T-helper 2 cell treated with Interferon-gamma antibody and Interleukin-4, amounts not matched to agents 5 μg/mL and 100 μg/mL, for 36 hours (primary cell): ENCODE measurements around the gene LCMT1.
"Not testable (repeated sequence)": the region's sequence is repeated elsewhere in the genome, so short reads cannot be mapped to it uniquely, and the experiment has no call there.

Source experiments
- DNase-seq: peaks from one replicate; pipeline ENCODE4 v3.0.0; 2021; ENCODE audit warnings: low spot score
- H3K27ac Mint-ChIP-seq: one replicate; pipeline ENCODE4 v1.8.0; 2021; ENCODE audit warnings: mild to moderate bottlenecking, mixed read lengths
- H3K27me3 Mint-ChIP-seq: one replicate; pipeline ENCODE4 v1.8.0; 2021; ENCODE audit warnings: low read depth, mixed read lengths
- H3K36me3 Mint-ChIP-seq: one replicate; pipeline ENCODE4 v1.8.0; 2021; ENCODE audit warnings: low read depth, mixed read lengths
- H3K4me1 Mint-ChIP-seq: one replicate; pipeline ENCODE4 v1.8.0; 2021; ENCODE audit warnings: low read depth, mixed read lengths
- H3K4me3 Mint-ChIP-seq: one replicate; pipeline ENCODE4 v1.8.0; 2022; ENCODE audit warnings: mild to moderate bottlenecking, moderate library complexity, mixed read lengths
- H3K9me3 Mint-ChIP-seq: one replicate; pipeline ENCODE4 v1.8.0; 2021; ENCODE audit warnings: mixed read lengths

LCMT1 gene

DNA sequence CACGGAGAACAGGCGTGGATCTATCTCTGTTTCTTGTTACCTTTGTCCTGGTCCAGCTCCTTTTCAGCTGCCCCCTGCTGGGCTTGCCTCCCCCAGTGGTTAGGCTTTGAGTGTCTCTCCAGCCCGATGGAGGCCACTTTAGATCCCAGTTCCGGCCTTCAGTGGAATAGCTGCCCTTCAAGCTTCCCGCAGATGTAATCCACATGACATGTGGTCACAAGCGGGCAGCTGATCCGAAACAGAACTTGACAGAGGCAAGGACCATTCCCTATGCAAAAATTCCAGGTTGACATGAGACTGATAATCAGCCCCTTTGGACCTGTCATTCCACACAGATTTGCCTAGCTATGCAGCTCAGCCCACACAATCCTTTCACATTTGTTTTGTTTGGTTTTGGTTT lies 64.6 kb downstream of the LCMT1 start:
- DNase-seq = no peak
- H3K36me3 Mint-ChIP-seq = peaks cover 20% of the 10 kb centered on the region
- no peak overlapping the region for H3K4me3 Mint-ChIP-seq
- no peaks in the 10 kb centered on the region for H3K27me3 Mint-ChIP-seq
- H3K9me3 Mint-ChIP-seq = no peaks in the 10 kb centered on the region
- peaks cover 1% of the 10 kb centered on the region for H3K4me1 Mint-ChIP-seq
- H3K27ac Mint-ChIP-seq = no peak overlapping the region

DNA sequence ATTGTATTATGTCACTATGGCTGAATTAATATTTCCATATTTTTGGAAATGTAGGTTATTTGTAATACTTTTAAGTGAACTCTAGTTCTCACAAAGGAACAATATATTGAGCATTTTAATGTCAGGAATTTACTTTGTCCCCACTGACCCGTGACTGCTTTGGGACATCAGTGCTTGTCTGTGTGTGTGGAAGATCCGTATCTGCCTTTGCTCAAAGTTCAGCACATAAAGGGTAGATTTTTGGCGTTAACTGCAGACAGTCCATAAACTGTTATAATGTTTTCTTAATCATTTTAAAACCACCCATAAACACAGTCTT lies 65.9 kb downstream of the LCMT1 start:
- peaks cover 13% of the 10 kb centered on the region for H3K36me3 Mint-ChIP-seq
- peaks cover 4% of the 10 kb centered on the region for H3K4me1 Mint-ChIP-seq
- DNase-seq = no peak
- no peak overlapping the region for H3K27ac Mint-ChIP-seq
- no peak overlapping the region for H3K4me3 Mint-ChIP-seq
- no peaks in the 10 kb centered on the region for H3K9me3 Mint-ChIP-seq
- H3K27me3 Mint-ChIP-seq = no peaks in the 10 kb centered on the region

DNA sequence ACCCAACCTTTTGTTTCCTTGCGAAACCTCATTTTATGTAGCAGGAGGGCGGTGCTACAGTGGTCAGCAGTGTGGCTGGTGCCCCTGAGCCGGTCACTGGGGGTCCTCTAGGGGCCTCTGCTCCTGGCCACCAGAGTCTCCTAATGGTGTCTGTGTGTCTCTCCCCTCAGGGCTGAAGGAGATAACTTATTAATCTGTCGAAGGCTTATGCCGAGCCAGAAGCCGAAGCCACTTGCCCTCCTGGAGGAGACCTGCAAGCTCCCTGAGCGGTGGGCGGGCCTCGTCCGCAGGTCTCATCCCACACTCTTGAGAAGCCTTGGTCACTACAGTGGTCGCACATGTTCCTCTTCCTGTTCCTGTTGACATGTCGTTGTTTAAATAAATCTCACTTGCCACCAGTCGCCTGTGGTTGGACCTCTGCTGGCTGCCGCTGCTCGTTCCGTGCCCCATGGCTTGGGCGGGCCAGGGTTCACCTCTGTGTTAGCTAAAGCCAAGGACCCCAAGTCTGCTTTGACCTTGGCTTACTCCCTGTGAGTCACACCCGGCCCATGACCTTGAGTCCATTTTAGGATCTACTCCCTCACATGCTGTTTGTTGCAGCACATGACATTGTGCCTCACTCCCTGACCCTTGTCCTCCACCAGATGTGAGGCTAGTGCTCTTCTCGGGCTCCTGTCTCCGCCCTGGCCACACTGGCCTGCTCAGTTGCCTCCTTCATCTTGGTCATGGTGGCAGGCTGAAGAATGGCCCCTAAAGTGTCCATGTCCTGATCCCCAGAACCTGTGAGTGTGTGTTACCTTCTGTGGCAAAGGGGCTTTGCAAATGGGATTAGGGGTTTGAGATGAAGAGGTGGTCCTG lies 66.5 kb downstream of the LCMT1 start:
- Mint-ChIP-seq H3K36me3 (peaks cover 9% of the 10 kb centered on the region), H3K4me3 (no peak overlapping the region), H3K9me3 (no peaks in the 10 kb centered on the region), H3K27me3 (no peaks in the 10 kb centered on the region), H3K27ac (peak overlapping the region; percentile 8), H3K4me1 (peaks cover 4% of the 10 kb centered on the region)
- no peak for DNase-seq

DNA sequence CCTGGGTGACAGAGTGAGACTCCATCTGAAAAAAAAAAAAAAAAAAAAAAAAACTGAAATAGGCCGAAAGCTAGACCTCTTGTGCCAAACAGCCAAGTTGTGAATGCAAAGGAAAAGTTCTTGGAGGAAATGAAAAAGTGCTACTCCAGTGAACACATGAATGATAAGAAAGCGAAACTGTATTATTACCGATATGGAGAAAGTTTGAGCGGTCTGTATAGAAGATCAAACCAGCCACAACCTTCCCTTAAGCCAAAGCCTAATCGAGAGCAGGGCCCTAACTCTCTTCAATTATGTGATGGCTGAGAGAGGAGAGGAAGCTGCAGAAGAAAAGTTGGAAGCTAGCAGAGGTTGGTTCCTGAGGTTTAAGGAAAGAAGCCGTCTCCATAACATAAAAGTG lies 69.7 kb downstream of the LCMT1 start:
- not testable (repeated sequence) for DNase-seq, H3K27ac Mint-ChIP-seq, H3K27me3 Mint-ChIP-seq

DNA sequence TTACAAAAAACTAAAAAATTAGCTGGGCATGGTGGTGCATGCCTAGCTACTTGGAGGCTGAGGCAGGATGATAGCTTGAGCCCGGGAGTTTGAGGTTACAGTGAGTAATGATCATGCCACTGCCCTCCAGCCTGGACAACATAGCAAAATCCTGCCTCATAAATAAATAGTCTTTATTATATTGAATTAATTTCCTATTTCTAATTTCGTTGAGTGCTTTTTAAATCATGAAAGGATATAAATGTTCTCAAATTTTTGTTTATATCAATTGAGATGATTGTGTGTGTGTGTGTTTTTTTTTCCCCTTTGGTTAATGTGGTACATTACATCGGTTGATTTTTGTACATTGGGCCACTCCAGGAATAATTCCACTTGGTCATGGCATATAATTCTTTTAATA lies 73.2 kb downstream of the LCMT1 start:
- Mint-ChIP-seq H3K9me3 (no peaks in the 10 kb centered on the region), H3K36me3 (no peaks in the 10 kb centered on the region), H3K27ac (no peak overlapping the region), H3K27me3 (no peaks in the 10 kb centered on the region), H3K4me1 (peaks cover 4% of the 10 kb centered on the region), H3K4me3 (no peak overlapping the region)
- no peak for DNase-seq

More for the DNA sequence above, 69.7 kb downstream of the LCMT1 start:
- H3K4me3 Mint-ChIP-seq, H3K36me3 Mint-ChIP-seq, H3K4me1 Mint-ChIP-seq, H3K9me3 Mint-ChIP-seq: not testable (repeated sequence)

DNA sequence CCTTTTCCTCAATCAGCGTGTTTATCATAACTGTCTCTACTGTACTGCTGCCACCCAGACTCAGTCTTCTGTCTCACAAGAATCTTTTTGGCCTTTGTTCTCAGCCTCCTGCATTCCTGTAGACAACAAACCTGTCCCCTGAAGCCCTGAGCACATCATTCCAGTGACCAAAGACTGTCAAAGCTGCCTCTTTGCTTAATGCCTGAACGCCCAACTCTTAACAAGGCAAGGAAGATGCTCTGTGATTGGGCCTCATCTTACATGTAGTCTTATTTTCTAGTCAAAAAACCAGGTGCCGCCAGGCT lies 75.9 kb downstream of the LCMT1 start:
- H3K27me3 Mint-ChIP-seq = no peaks in the 10 kb centered on the region
- no peaks in the 10 kb centered on the region for H3K36me3 Mint-ChIP-seq
- no peaks in the 10 kb centered on the region for H3K4me1 Mint-ChIP-seq
- no peak overlapping the region for H3K4me3 Mint-ChIP-seq
- no peak for DNase-seq
- no peaks in the 10 kb centered on the region for H3K9me3 Mint-ChIP-seq
- H3K27ac Mint-ChIP-seq = no peak overlapping the region

DNA sequence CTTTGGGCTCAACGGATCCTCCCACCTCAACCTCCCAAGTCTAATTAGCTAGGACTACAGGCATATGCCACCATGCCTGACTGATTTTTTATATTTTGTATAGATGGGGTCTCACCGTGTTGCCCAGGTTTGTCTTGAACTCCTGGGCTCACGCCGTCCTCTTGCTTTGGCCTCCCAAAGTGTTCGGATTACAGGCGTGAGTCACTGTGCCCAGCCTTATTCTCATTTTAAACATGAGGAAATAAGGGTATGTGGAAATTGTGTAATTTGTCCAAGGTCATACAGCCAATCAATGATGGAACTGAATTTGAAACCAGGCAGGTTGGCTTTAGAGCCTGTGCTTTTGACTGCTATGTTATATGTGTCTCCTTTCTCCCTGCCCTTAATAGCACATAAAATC lies 77.8 kb downstream of the LCMT1 start:
- no peaks in the 10 kb centered on the region for H3K9me3 Mint-ChIP-seq
- H3K27me3 Mint-ChIP-seq = no peaks in the 10 kb centered on the region

DNA sequence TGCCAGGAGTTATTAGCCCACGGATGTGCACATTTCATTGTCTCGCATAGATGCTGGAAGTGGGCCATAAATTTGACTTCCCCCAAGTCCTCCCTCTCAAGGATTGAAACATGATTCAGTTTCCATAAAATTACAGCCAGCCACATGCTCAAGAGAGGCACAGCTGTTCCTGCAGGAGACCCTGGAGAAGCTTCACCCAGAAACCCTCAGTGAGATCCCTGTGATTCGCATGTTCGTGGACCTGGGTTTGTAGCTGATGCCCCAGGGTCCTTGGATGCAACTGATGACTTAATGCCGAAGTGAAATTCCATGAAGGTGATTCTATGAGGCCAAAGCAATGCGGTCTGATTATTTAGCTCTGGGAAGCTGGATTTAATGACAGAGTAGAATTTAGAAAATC lies 80.6 kb downstream of the LCMT1 start:
- no peak for DNase-seq
- Mint-ChIP-seq H3K27me3 (no peaks in the 10 kb centered on the region), H3K27ac (no peak overlapping the region), H3K9me3 (no peaks in the 10 kb centered on the region), H3K4me1 (no peaks in the 10 kb centered on the region), H3K36me3 (no peaks in the 10 kb centered on the region), H3K4me3 (no peak overlapping the region)

More for the DNA sequence above, 77.8 kb downstream of the LCMT1 start:
- Mint-ChIP-seq H3K27ac (no peak overlapping the region), H3K36me3 (no peaks in the 10 kb centered on the region), H3K4me3 (no peak overlapping the region), H3K4me1 (no peaks in the 10 kb centered on the region)
- DNase-seq = no peak

DNA sequence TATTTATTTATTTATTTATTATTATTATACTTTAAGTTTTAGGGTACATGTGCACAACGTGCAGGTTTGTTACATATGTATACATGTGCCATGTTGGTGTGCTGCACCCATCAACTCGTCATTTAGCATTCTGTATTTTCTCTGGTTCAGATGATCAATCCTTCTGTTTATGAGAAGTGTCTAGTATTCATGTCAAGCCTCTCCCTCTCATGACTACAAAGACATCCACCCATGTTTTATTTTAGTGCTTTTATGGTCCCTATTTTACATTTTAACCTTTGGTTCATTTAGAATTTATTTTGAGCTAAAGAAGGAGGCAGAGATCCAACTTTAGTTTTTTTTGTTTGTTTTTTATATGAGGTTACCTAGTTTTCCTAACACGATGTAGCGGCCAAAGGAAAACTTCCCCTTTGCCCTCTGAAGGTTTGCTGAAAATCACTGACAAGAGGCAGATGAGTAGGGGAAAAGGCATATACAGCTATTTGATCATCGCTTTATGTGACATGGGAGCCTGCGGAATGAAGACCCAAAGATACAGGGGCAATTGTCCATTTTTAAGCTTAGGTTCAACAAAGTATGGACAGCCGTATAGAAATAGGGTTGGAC lies 82.8 kb downstream of the LCMT1 start:
- Mint-ChIP-seq H3K27ac (no peak overlapping the region), H3K4me1 (no peaks in the 10 kb centered on the region), H3K9me3 (no peaks in the 10 kb centered on the region), H3K4me3 (no peak overlapping the region), H3K27me3 (no peaks in the 10 kb centered on the region), H3K36me3 (no peaks in the 10 kb centered on the region)
- no peak for DNase-seq

DNA sequence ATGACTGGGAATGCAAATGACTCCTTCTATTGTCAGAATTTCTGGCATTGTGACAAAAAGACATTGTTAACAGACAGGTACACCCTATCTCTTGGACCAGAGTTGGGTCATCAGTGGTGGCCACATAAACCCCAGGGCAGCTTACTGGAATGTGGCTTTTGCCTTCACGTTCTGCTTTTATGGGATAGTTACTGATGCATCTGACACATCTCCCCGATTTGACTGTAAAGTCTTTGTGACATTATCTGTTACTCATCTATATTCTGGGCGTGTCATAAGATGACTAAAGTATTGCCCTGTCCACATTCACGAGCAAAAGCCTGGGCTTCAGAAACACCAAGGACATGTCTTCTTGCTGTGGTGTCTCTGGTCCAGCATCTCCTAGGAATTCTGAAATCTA lies 86.5 kb downstream of the LCMT1 start:
- no peak for DNase-seq
- no peaks in the 10 kb centered on the region for H3K27me3 Mint-ChIP-seq
- no peaks in the 10 kb centered on the region for H3K36me3 Mint-ChIP-seq
- no peak overlapping the region for H3K27ac Mint-ChIP-seq
- H3K9me3 Mint-ChIP-seq = no peaks in the 10 kb centered on the region
- H3K4me3 Mint-ChIP-seq = no peak overlapping the region
- no peaks in the 10 kb centered on the region for H3K4me1 Mint-ChIP-seq

DNA sequence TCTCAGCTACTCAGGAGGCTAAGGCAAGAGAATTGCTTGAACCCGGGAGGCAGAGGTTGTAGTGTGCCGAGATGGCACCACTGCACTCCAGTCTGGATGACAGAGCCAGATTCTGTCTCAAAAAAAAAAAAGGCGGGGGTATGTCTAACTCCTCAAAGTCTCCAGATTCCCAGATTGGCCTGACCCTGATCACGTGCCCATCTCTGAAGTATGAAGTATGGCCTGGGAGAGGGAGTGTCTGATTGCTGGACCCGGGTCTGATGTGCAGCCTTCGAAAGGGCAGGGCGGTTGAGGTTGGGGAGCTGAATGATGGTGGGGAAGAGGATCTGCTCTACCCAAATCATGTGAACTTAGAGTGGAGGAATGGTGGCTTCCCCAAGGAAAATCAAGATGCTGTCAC lies 87.9 kb downstream of the LCMT1 start:
- no peaks in the 10 kb centered on the region for H3K9me3 Mint-ChIP-seq
- DNase-seq = no peak
- no peak overlapping the region for H3K4me3 Mint-ChIP-seq
- H3K4me1 Mint-ChIP-seq = no peaks in the 10 kb centered on the region
- no peak overlapping the region for H3K27ac Mint-ChIP-seq
- H3K27me3 Mint-ChIP-seq = no peaks in the 10 kb centered on the region
- H3K36me3 Mint-ChIP-seq = no peaks in the 10 kb centered on the region

DNA sequence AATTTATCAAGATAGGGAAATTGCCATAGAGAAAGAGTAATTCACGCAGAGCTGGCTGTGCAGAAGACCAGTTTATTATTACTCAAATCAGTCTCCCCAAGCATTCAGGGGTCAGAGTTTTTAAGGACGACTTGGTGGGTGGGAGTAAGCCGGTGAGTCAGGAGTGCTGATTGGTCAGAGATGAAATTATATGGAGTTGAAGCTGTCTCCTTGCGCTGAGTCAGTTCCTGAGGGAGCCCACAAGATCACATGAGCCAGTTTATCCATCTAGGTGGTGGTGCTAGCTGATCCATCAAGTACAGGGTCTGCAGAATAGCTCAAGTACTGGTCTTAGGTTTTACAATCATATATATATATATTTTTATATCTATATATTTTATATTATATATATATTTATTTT lies 99.2 kb downstream of the LCMT1 start:
- Mint-ChIP-seq H3K9me3 (no peaks in the 10 kb centered on the region), H3K27ac (no peak overlapping the region), H3K27me3 (peaks cover 3% of the 10 kb centered on the region), H3K4me1 (peaks cover 2% of the 10 kb centered on the region), H3K4me3 (no peak overlapping the region), H3K36me3 (no peaks in the 10 kb centered on the region)
- DNase-seq = peak; percentile 8

DNA sequence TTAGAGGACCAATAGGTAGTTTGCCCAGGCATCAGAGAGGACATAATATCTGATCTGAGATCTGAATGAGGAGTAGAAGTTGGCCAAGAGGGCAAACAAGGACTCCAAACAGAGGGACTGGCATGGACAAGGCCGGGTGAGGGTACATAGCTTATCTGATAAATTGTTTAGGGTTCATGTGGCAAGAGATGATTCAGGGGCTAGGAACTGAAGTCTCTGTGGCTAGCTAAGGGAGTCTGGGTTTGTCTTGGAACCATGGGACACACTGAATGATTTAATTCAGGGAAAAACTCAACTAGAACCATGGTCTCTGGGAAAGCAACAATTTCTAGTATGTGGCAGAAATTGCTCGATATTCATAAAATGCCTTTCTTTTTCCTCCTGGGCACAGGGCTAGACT lies 101.1 kb downstream of the LCMT1 start:
- H3K4me1 Mint-ChIP-seq = peaks cover 2% of the 10 kb centered on the region
- no peak overlapping the region for H3K27ac Mint-ChIP-seq
- H3K4me3 Mint-ChIP-seq = no peak overlapping the region
- H3K27me3 Mint-ChIP-seq = peaks cover 3% of the 10 kb centered on the region
- H3K9me3 Mint-ChIP-seq = no peaks in the 10 kb centered on the region
- DNase-seq = no peak
- H3K36me3 Mint-ChIP-seq = no peaks in the 10 kb centered on the region

DNA sequence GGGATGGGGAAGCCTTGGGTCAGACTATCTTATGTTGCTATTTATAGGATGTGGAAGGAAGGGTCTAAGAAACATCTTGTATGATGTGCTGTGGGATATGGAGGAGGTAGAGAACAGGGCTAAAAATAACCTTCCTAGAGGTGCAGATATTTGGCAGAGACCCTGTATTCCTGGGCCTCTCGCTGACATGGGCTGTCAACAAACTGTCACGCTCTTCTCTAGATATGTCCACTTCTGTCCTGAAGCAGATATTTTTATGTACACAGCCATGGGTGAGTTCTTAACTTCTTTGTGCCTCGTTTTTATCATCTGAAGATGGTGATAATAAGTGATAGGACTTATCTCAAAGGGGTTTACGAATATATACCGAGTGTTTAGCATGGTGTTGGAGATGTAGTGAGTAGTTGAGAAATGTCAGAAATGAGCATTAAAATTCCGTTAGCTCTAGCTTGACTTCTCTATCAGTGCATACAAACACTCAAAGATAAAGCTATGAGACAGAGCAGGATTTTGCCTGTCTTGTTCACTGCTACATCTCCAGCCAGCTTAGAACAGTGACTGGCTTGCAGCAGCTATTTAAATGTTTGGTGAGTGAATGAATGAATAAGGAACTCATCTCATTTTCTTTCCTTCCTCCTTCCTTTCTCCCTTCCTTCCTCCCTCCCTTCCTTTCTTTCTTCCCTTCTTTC lies 102.3 kb downstream of the LCMT1 start:
- DNase-seq = no peak
- no peak overlapping the region for H3K4me3 Mint-ChIP-seq
- peaks cover 3% of the 10 kb centered on the region for H3K27me3 Mint-ChIP-seq
- no peaks in the 10 kb centered on the region for H3K36me3 Mint-ChIP-seq
- peaks cover 2% of the 10 kb centered on the region for H3K4me1 Mint-ChIP-seq
- no peaks in the 10 kb centered on the region for H3K9me3 Mint-ChIP-seq
- H3K27ac Mint-ChIP-seq = no peak overlapping the region
